Measurements from ENCODE around the gene EFCAB14. TPM values are rescaled to one million over a fixed set of nuclear protein-coding genes. Genes with fewer than 3 reads are reported as not detected.
"Not testable (repeated sequence)": the region's sequence is repeated elsewhere in the genome, so short reads cannot be mapped to it uniquely, and the experiment has no call there.

Gene EFCAB14
- polyA plus RNA-seq, 1 donor (not counting 4 experiments of a cell fraction or from before 2014, with no cell fraction given), result 61.8 TPM

DNA sequence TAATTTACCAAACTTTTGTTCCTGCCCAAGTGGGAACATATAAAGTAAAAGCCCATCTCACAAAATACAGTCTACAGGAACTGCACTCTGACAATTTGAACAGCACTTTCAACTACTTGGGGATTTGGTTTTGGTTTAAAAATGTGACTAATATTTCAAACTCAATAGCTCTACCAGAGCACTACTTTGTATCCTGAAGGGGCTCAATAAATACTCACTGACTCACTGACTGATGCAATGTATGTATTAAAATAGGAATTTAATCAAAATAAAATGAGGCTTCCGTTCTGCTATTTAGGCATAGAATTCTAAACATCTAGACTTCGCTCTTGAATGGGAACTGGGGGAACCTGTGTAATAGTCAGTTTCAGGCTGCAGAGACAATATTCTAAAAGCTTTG, 21.9 kb downstream of the EFCAB14 start:
- TF ChIP-seq, protein P1, sequence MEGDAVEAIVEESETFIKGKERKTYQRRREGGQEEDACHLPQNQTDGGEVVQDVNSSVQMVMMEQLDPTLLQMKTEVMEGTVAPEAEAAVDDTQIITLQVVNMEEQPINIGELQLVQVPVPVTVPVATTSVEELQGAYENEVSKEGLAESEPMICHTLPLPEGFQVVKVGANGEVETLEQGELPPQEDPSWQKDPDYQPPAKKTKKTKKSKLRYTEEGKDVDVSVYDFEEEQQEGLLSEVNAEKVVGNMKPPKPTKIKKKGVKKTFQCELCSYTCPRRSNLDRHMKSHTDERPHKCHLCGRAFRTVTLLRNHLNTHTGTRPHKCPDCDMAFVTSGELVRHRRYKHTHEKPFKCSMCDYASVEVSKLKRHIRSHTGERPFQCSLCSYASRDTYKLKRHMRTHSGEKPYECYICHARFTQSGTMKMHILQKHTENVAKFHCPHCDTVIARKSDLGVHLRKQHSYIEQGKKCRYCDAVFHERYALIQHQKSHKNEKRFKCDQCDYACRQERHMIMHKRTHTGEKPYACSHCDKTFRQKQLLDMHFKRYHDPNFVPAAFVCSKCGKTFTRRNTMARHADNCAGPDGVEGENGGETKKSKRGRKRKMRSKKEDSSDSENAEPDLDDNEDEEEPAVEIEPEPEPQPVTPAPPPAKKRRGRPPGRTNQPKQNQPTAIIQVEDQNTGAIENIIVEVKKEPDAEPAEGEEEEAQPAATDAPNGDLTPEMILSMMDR (optimal IDR thresholded peaks at IDR 0.05 in 1 of 3, IDR thresholded peaks at IDR 0.05 in 1 of 3, conservative IDR thresholded peaks at IDR 0.05 in 1 of 3; ENCODE audit: extremely low read depth in 1 of 3, insufficient read depth in 2 of 3, low read length in 3 of 3), result no peak
- TF ChIP-seq EZH2 (IDR thresholded peaks at IDR 0.05; ENCODE audit: low read length), result no peak
- Histone ChIP-seq H3K27ac (ENCODE audit: control insufficient read depth, insufficient read depth, low read length) (no peak overlapping the region), H3K9me3 (ENCODE audit: control insufficient read depth, low read depth, low read length) (no peaks in the 10 kb centered on the region), H3K4me3 (ENCODE audit: control insufficient read depth in 2 of 3, extremely low read depth in 1 of 3, insufficient read depth in 2 of 3, low read depth in 1 of 3, low read length in 3 of 3) (no peak overlapping the region), H3K9ac (ENCODE audit: control insufficient read depth, extremely low read depth, insufficient read depth, low read length) (no peak overlapping the region), H4K20me1 (ENCODE audit: control insufficient read depth, extremely low read depth, insufficient read depth, low read length) (no peaks in the 10 kb centered on the region), H3K36me3 (ENCODE audit: control insufficient read depth in 2 of 2, extremely low read depth in 1 of 2, insufficient read depth in 2 of 2, low read length in 2 of 2) (peaks cover 14 to 21% of the 10 kb centered on the region in 2 experiments), H2AFZ (ENCODE audit: control insufficient read depth, low read length) (no peak overlapping the region), H3K4me1 (ENCODE audit: control insufficient read depth, extremely low read depth, insufficient read depth, low read length) (no peaks in the 10 kb centered on the region), H3K4me2 (ENCODE audit: control insufficient read depth, extremely low read depth, insufficient read depth, low read depth, low read length) (no peak overlapping the region), H3K9me1 (ENCODE audit: control insufficient read depth, extremely low read depth, insufficient read depth, low read length) (no peaks in the 10 kb centered on the region), H3K27me3 (ENCODE audit: control insufficient read depth, extremely low read depth, insufficient read depth, low read length) (no peaks in the 10 kb centered on the region), H3K79me2 (ENCODE audit: control insufficient read depth, insufficient read depth, low read length) (peaks cover 12% of the 10 kb centered on the region)
- DNase-seq (ENCODE audit: low read depth, low spot score) (no peak), FAIRE-seq (no peak)
- dilution Hi-C loops (cut with MboI; ENCODE audit: extremely low pct_ligation_motif_present, low sequenced_read_pairs), result no loop called here

- H3K9ac ChIP-seq (ENCODE audit: control insufficient read depth, extremely low read depth, insufficient read depth, low read length); H3K79me2 ChIP-seq (ENCODE audit: control insufficient read depth, insufficient read depth, low read length); H3K4me1 ChIP-seq (ENCODE audit: control insufficient read depth, extremely low read depth, insufficient read depth, low read length); H3K4me3 ChIP-seq (ENCODE audit: control insufficient read depth in 2 of 3, extremely low read depth in 1 of 3, insufficient read depth in 2 of 3, low read depth in 1 of 3, low read length in 3 of 3); H3K27me3 ChIP-seq (ENCODE audit: control insufficient read depth, extremely low read depth, insufficient read depth, low read length); H3K9me1 ChIP-seq (ENCODE audit: control insufficient read depth, extremely low read depth, insufficient read depth, low read length); H2AFZ ChIP-seq (ENCODE audit: control insufficient read depth, low read length); FAIRE-seq; H3K4me2 ChIP-seq (ENCODE audit: control insufficient read depth, extremely low read depth, insufficient read depth, low read depth, low read length); H4K20me1 ChIP-seq (ENCODE audit: control insufficient read depth, extremely low read depth, insufficient read depth, low read length); dilution Hi-C loops (cut with MboI; ENCODE audit: extremely low pct_ligation_motif_present, low sequenced_read_pairs); H3K27ac ChIP-seq (ENCODE audit: control insufficient read depth, insufficient read depth, low read length); DNase-seq (ENCODE audit: low read depth, low spot score); H3K9me3 ChIP-seq (ENCODE audit: control insufficient read depth, low read depth, low read length): not testable (repeated sequence)
- H3K36me3 ChIP-seq (ENCODE audit: control insufficient read depth in 2 of 2, extremely low read depth in 1 of 2, insufficient read depth in 2 of 2, low read length in 2 of 2), result peaks cover 21 to 22% of the 10 kb centered on the region in 2 experiments
These were observed 24.2 kb downstream of the EFCAB14 start for GRCh38 chr1:46694676-46695075.

All from keratinocyte (primary cell).